ENCODE results near the gene ADCY4. TPM values are rescaled to one million over a fixed set of nuclear protein-coding genes. Genes with fewer than 3 reads are reported as not detected.
"Not testable (repeated sequence)": the region's sequence is repeated elsewhere in the genome, so short reads cannot be mapped to it uniquely, and the experiment has no call there.

Gene ADCY4
- total RNA-seq = 34.9 and 60.1 TPM in 2 replicates

DNA sequence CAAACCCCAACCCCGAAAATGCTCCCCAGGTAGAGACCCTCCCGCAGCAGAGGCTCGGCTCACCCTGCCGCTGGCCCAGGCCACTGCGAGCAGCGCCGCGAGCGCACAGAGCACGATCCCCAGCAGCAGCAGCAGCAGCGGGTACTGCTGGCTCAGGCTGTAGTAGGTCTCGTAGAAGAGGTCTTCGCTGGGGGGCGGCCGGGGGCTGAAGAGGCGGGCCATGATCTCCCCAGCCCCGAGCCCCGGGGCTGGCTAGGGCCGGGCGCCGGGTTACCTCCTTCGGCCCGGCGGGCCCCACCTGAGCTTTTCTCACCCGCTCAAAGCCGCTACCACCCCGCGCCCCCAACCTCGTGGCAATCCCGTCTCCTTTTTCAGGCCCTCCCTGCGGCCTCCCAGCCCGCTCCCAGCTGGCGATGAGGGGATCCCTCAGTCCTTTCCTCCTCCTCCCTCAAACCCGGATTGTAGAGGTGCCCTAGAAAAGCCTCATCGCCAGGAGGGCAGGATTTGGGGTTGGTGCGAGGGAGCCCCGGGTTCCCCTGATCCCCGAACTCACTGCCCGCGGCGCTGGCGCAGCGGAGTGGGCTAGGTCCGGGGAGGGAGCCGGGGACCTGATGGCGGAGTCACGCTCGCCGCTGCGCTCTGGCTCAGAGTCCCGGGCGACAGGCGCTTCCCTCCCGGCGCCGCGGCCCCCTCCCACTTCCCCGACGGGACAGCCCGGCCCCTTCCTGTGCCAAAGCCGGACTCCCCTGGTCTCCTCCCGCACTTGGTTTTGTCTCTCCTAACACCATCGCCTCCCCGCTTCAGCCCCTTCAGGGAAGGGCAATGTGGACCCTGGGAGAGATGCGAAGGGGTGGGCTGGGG, at the start of gene ADCY4:
Gene ADCY4 (minus strand): TSS at position 641 of the 861 bp plus-strand sequence. CDS start 419 bp downstream, at position 222.
- peak; percentile 41 to 79 for DNase-seq (ENCODE audit: low read depth in 2 of 2)

- DNase-seq (ENCODE audit: low read depth in 2 of 2) = no peak
These were observed 49.3 kb upstream of the ADCY4 start for GRCh38 chr14:24384169-24384568.

GRCh38 chr14:24382064-24382371, 47.1 kb upstream of the ADCY4 start:
- no peak for DNase-seq (ENCODE audit: low read depth in 2 of 2)

GRCh38 chr14:24381363-24382063, 46.6 kb upstream of the ADCY4 start:
- DNase-seq (ENCODE audit: low read depth in 2 of 2) = no peak

- DNase-seq (ENCODE audit: low read depth in 2 of 2) = no peak
These were observed 45.2 kb upstream of the ADCY4 start for GRCh38 chr14:24379907-24380730.

GRCh38 chr14:24378981-24379906, 44.4 kb upstream of the ADCY4 start:
- no peak for DNase-seq (ENCODE audit: low read depth in 2 of 2)

GRCh38 chr14:24378327-24378726, 43.5 kb upstream of the ADCY4 start:
- DNase-seq (ENCODE audit: low read depth in 2 of 2) = no peak

DNA sequence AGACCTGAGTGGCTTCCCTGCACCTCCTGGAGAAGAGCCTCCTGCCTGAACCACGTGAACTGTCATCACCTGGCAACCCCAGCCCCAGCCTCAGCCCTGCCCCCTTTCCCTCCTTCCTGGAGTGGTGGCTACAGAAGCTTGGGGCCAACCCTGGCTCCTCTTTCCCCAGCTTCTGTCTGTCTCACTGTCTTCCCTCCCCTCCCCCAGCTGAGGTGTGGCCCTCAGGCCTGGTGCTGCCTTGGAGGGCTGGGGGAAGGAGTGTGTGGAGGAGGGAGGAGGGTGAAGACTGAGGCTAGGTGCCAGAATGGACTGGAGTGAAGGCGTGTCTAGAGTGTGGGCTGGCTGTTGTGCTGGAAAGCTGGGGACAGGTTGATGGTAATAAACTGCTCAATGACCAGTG, 42.8 kb upstream of the ADCY4 start:
- DNase-seq (ENCODE audit: low read depth in 2 of 2) = no peak

GRCh38 chr14:24377126-24377525, 42.3 kb upstream of the ADCY4 start:
- DNase-seq (ENCODE audit: low read depth in 2 of 2) = no peak

- DNase-seq (ENCODE audit: low read depth in 2 of 2) = no peak
These were observed 41.7 kb upstream of the ADCY4 start for GRCh38 chr14:24376448-24377070.

- DNase-seq (ENCODE audit: low read depth in 2 of 2) = peak in 1 of 2 donors; percentile 26
These were observed 38.0 kb upstream of the ADCY4 start for GRCh38 chr14:24372701-24373416.

DNA sequence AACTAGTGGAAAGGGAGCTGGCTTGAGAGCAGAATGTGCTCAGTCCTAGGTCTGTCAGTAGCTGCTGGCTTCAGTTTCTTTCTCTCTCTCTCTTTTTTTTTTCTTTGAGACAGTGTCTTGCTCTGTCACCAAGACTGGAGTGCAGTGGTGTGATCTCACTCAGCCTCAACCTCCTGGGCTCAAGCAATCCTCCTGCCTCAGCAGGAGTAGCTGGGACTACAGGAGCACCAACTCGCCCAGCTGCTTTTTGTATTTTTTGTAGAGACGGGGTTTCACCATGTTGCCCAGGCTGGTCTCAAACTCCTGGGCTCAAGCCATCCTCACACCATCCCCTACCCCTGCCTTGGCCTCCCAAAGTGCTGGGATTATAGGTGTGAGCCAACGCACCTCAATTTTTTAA, 36.7 kb upstream of the ADCY4 start:
- not testable (repeated sequence) for DNase-seq (ENCODE audit: low read depth in 2 of 2)

GRCh38 chr14:24370748-24371147, 35.9 kb upstream of the ADCY4 start:
- DNase-seq (ENCODE audit: low read depth in 2 of 2) = no peak

DNA sequence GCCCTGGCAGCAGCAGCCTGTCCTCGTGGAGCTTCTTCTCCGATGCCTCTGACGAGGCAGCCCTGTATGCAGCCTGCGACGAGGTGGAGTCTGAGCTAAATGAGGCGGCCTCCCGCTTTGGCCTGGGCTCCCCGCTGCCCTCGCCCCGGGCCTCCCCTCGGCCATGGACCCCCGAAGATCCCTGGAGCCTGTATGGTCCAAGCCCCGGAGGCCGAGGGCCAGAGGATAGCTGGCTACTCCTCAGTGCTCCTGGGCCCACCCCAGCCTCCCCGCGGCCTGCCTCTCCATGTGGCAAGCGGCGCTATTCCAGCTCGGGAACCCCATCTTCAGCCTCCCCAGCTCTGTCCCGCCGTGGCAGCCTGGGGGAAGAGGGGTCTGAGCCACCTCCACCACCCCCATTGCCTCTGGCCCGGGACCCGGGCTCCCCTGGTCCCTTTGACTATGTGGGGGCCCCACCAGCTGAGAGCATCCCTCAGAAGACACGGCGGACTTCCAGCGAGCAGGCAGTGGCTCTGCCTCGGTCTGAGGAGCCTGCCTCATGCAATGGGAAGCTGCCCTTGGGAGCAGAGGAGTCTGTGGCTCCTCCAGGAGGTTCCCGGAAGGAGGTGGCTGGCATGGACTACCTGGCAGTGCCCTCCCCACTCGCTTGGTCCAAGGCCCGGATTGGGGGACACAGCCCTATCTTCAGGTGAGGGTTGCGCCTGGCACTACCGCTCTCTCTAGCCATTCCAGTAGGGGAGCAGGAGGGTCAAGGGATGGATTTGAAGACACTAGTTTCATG, 35.2 kb upstream of the ADCY4 start:
- no peak for DNase-seq (ENCODE audit: low read depth in 2 of 2)

DNA sequence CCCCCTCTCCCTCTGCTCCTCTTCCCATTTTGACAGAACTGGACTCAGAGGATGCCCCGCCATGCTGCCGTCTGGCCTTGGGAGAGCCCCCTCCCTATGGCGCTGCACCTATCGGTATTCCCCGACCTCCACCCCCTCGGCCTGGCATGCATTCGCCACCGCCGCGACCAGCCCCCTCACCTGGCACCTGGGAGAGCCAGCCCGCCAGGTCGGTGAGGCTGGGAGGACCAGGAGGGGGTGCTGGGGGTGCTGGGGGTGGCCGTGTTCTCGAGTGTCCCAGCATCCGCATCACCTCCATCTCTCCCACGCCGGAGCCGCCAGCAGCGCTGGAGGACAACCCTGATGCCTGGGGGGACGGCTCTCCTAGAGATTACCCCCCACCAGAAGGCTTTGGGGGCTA, 34.6 kb upstream of the ADCY4 start:
- DNase-seq (ENCODE audit: low read depth in 2 of 2) = no peak

DNA sequence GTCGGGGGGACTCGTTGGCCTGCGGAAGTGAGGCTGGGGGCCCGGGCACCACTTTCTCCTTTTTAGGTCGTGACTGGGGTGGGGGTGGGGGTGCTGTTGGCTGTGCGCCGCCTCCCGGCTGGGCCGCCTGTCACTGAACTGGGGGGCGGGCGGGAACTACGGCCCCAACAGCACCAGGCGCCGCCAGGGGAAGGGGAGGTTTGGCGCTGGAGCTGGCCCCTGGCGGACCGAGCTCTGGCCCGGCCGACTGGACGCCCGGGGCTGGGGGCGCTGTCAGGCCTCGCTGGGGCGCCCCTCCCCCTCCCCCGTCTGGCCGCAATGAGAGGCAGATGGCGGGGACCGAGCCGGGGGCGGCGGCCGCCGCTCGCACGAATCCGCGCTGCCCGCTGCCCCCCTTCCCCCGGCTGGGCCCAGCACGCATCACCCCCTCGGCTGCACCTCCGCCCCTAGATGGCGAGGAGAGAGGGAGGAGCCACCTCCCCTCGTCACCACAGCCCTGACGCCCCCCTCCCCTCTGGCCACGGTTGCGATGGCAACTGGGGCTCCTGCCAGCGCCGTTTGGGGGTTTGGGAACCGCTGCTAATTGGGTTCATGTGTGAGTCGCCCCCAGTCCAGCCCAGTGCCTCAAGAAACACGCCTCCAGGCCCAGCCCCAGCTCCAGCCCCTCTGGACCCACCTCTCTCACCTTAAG, 33.8 kb upstream of the ADCY4 start:
- peak; percentile 16 to 21 for DNase-seq (ENCODE audit: low read depth in 2 of 2)

DNA sequence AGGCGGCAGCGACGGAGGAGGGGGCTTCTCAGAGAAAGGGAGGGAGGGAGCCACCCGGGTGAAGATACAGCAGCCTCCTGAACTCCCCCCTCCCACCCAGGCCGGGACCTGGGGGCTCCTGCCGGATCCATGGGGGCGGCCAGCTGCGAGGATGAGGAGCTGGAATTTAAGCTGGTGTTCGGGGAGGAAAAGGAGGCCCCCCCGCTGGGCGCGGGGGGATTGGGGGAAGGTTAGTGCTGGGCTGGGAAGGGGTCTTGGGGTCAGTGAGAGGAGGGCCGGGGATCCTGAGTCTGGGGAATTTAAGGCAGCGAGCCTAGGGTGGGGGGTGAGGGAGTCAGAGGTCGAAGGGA, 33.3 kb upstream of the ADCY4 start:
- no peak for DNase-seq (ENCODE audit: low read depth in 2 of 2)

- peak; percentile 68 to 84 for DNase-seq (ENCODE audit: low read depth in 2 of 2)
These were observed 32.8 kb upstream of the ADCY4 start, which contains the start of gene NFATC4 for GRCh38 chr14:24367514-24368211. NFATC4 (plus strand) TSS chr14:24368184; CDS start chr14:24368341, 157 bp downstream.
